ENCODE measurements around the gene UNC5CL.

DNA sequence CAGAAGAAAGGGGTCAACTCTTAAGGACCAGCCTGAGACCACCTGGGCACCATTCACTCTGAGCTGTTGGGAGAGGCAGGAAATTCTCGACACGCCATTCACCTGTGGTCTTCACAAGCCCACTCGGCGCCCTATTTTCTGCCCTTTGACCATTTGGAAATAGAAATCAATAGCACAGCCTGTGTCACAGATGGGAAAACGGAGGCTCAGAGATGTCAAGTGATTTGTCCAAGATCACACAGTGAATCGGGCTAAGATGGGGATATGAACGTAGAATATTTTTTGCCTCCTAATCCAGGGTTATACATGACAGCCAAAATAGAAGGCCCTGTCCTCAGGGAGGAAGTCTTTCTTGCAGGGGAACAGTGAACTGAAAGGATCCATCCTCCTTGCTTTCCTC, 10.9 kb upstream of the UNC5CL start:
- TF ChIP-seq, protein P1, sequence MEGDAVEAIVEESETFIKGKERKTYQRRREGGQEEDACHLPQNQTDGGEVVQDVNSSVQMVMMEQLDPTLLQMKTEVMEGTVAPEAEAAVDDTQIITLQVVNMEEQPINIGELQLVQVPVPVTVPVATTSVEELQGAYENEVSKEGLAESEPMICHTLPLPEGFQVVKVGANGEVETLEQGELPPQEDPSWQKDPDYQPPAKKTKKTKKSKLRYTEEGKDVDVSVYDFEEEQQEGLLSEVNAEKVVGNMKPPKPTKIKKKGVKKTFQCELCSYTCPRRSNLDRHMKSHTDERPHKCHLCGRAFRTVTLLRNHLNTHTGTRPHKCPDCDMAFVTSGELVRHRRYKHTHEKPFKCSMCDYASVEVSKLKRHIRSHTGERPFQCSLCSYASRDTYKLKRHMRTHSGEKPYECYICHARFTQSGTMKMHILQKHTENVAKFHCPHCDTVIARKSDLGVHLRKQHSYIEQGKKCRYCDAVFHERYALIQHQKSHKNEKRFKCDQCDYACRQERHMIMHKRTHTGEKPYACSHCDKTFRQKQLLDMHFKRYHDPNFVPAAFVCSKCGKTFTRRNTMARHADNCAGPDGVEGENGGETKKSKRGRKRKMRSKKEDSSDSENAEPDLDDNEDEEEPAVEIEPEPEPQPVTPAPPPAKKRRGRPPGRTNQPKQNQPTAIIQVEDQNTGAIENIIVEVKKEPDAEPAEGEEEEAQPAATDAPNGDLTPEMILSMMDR (IDR thresholded peaks at IDR 0.05) = no peak
- TF ChIP-seq EZH2 (IDR thresholded peaks at IDR 0.05; ENCODE audit: borderline replicate concordance, insufficient read depth, low read depth, low read length, poor library complexity, severe bottlenecking) = no peak
